HG03139 (cell line): ENCODE data around the gene DUS1L.

Source experiments
- ATAC-seq: cut with Tn5 transposase; IDR thresholded peaks from one replicate; pipeline ENCODE4 v1.9.1; 2021; ENCODE audit not compliant: unreplicated experiment

Gene DUS1L

GRCh38 chr17:82016061-82016874 is 49.3 kb downstream of the DUS1L start:
- no peak for ATAC-seq

- ATAC-seq: no peak
Measured at GRCh38 chr17:82015311-82015971, 50.2 kb downstream of the DUS1L start.

GRCh38 chr17:82014971-82015310 is 50.7 kb downstream of the DUS1L start:
- ATAC-seq: no peak

GRCh38 chr17:82014432-82014831 is 51.2 kb downstream of the DUS1L start:
- ATAC-seq: no peak

GRCh38 chr17:82013772-82014321 is 51.8 kb downstream of the DUS1L start:
- no peak for ATAC-seq

- no peak for ATAC-seq
Measured at GRCh38 chr17:82013341-82013740, 52.3 kb downstream of the DUS1L start.

GRCh38 chr17:82012640-82013295 is 52.8 kb downstream of the DUS1L start:
- no peak for ATAC-seq

GRCh38 chr17:82012261-82012639 is 53.4 kb downstream of the DUS1L start:
- ATAC-seq: no peak

GRCh38 chr17:82011617-82012187 is 53.9 kb downstream of the DUS1L start:
- ATAC-seq: no peak

- no peak for ATAC-seq
Measured at GRCh38 chr17:82010575-82011525, 54.8 kb downstream of the DUS1L start.

- no peak for ATAC-seq
Measured at GRCh38 chr17:82009413-82009812, 56.2 kb downstream of the DUS1L start.

GRCh38 chr17:82008941-82009405 is 56.6 kb downstream of the DUS1L start:
- no peak for ATAC-seq

GRCh38 chr17:82008258-82008940 is 57.2 kb downstream of the DUS1L start:
- ATAC-seq: no peak
